Measurements from ENCODE around the gene ASIC2. TPM values are rescaled to one million over a fixed set of nuclear protein-coding genes. Genes with fewer than 3 reads are reported as not detected.
A peak's percentile ranks its signal among the peaks of the same experiment; 100 is the strongest.

The ASIC2 gene
- total and polyA plus RNA-seq, 9 donors = under 0.01 to 0.71 (median 0.16) TPM

- Histone ChIP-seq H3K9me3 (replicated peaks; ENCODE audit: control insufficient read depth, low read depth, low read length) (no peaks in the 10 kb centered on the region), H3K36me3 (ENCODE audit: control insufficient read depth, insufficient read depth, low read length) (no peaks in the 10 kb centered on the region), H3K4me1 (ENCODE audit: control insufficient read depth, insufficient read depth, low read length) (no peaks in the 10 kb centered on the region), H3K27ac (ENCODE audit: low read length) (no peak overlapping the region), H3K27me3 (ENCODE audit: control insufficient read depth, insufficient read depth, low read length) (peaks cover 3% of the 10 kb centered on the region), H3K4me3 (ENCODE audit: low read length) (no peak overlapping the region)
- WGBS (ENCODE audit: insufficient coverage) = 89% methylated on average over 1 of the region's 2 CpGs
- DNase-seq = no peak
Measured at GRCh38 chr17:33245183-33245582, 47.9 kb downstream of the ASIC2 start.

DNA sequence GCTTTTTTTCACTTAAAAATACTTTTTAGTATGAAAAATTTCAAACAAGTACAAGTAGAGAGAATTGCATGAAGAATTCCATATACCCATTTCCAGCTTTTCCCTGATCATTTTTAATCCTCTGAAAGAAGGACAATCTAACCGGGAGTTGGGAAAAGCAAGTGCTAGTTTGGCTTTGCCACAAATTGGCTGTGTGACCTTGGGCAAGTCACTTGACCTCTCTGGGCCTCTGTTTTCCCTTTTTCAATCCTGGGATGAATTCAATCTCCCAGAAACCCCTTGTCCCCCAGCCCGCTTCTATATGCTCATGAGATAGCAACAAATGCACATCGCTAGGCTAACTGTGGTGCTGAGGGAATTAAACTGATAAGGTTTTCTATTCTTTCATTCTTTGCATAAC, 49.4 kb downstream of the ASIC2 start:
- Histone ChIP-seq H3K4me1 (ENCODE audit: control insufficient read depth, insufficient read depth, low read length) (no peaks in the 10 kb centered on the region), H3K9me3 (replicated peaks; ENCODE audit: control insufficient read depth, low read depth, low read length) (no peaks in the 10 kb centered on the region), H3K4me3 (ENCODE audit: low read length) (no peak overlapping the region), H3K27ac (ENCODE audit: low read length) (no peak overlapping the region), H3K27me3 (ENCODE audit: control insufficient read depth, insufficient read depth, low read length) (peaks cover 3% of the 10 kb centered on the region), H3K36me3 (ENCODE audit: control insufficient read depth, insufficient read depth, low read length) (no peaks in the 10 kb centered on the region)
- no peak for DNase-seq
- WGBS (ENCODE audit: insufficient coverage) = 86% methylated on average over 1 of the region's 3 CpGs

DNA sequence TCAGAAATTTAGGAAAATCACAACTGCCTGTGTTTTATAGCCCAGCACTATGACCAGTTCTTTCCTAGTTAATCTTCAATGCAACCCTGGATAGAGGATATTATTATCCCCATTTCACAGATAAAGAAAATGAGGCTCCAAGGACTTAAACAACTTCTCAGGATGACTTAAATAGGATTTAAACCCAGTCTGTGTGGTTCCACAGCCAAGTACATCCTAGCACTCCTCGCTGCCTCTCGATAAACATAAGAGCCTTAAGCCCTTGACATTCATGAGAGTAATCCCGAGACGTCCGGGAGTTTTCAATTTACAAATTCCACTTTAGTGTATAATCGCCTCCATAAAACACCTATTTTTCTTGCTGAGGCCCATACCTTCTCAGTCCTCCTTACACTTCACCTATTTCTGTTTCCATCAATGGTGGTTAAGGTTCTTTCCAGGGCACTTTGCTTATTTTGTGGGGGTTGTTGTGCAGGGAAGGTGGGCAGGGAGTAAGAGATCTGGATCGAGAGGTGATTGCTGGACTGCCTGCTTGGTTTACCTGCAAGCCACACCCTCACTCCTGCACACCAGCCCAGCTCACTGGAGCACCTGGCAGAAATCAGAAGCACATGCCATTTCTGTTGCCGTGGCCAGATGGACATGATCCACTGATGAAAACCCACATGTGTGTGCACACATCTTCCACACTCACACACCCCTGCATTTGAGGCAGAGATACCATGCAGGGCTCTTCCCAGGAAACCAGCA, 50.5 kb downstream of the ASIC2 start:
- H3K36me3 ChIP-seq (ENCODE audit: control insufficient read depth, insufficient read depth, low read length) = no peaks in the 10 kb centered on the region
- H3K9me3 ChIP-seq (replicated peaks; ENCODE audit: control insufficient read depth, low read depth, low read length) = no peaks in the 10 kb centered on the region
- no peak for DNase-seq
- no peak overlapping the region for H3K27ac ChIP-seq (ENCODE audit: low read length)
- H3K27me3 ChIP-seq (ENCODE audit: control insufficient read depth, insufficient read depth, low read length) = peaks cover 5% of the 10 kb centered on the region
- no peaks in the 10 kb centered on the region for H3K4me1 ChIP-seq (ENCODE audit: control insufficient read depth, insufficient read depth, low read length)
- no peak overlapping the region for H3K4me3 ChIP-seq (ENCODE audit: low read length)
- 86% methylated on average over 5 of the region's 8 CpGs for WGBS (ENCODE audit: insufficient coverage)

- peaks cover 5% of the 10 kb centered on the region for H3K27me3 ChIP-seq (ENCODE audit: control insufficient read depth, insufficient read depth, low read length)
Measured at GRCh38 chr17:33241390-33241789, 51.7 kb downstream of the ASIC2 start.

DNA sequence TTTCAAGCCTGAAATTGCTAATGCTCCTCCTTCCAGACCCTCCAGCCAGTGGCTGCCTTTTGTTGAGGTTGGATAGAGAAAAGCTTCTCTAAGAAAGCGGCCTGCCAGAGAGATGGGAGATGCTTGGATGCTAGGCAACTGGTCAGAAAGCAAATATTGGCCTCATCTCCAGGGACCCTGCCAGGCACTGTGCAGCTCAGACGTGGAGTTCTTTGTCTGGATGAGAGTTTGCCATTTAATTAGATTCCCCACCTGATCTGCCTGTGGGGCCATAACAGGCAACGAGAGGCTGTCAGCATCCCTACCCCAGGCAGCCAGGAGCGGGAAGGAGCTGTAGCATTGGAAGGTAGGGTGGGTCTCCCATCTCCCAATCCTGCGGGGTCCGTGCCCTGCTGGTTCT, 52.7 kb downstream of the ASIC2 start:
- peaks cover 5% of the 10 kb centered on the region for H3K27me3 ChIP-seq (ENCODE audit: control insufficient read depth, insufficient read depth, low read length)
- 70% methylated on average over 2 of the region's 6 CpGs for WGBS (ENCODE audit: insufficient coverage)

More at GRCh38 chr17:33241390-33241789, 51.7 kb downstream of the ASIC2 start:
- H3K27ac ChIP-seq (ENCODE audit: low read length) = no peak overlapping the region
- no peaks in the 10 kb centered on the region for H3K9me3 ChIP-seq (replicated peaks; ENCODE audit: control insufficient read depth, low read depth, low read length)
- H3K4me3 ChIP-seq (ENCODE audit: low read length) = no peak overlapping the region
- H3K4me1 ChIP-seq (ENCODE audit: control insufficient read depth, insufficient read depth, low read length) = no peaks in the 10 kb centered on the region
- H3K36me3 ChIP-seq (ENCODE audit: control insufficient read depth, insufficient read depth, low read length) = no peaks in the 10 kb centered on the region
- DNase-seq = no peak

DNA sequence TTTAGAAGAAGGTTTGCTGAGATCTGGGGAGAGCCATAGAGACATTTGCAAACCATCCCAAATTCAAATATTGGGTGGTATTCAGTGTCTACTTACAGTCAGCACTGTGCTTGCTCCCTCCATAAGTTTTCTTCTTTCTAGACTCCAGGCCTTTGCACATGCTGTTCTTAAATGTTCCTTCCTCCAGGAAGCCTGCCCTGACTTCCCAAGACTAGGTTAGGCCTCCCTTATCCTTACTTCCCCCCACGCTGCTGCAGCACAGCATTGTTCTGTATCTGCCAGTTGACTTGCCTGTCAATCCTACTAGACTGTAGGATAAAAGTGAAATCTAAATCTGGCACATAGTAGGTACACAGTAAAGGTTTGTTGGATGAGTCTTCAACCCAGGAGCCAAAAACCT, 53.4 kb downstream of the ASIC2 start:
- H3K4me1 ChIP-seq (ENCODE audit: control insufficient read depth, insufficient read depth, low read length) = no peaks in the 10 kb centered on the region
- no peaks in the 10 kb centered on the region for H3K36me3 ChIP-seq (ENCODE audit: control insufficient read depth, insufficient read depth, low read length)
- H3K27me3 ChIP-seq (ENCODE audit: control insufficient read depth, insufficient read depth, low read length) = peaks cover 6% of the 10 kb centered on the region
- H3K4me3 ChIP-seq (ENCODE audit: low read length) = no peak overlapping the region
- WGBS (ENCODE audit: insufficient coverage) = no CpG with 5 or more reads among the region's 1 CpG
- DNase-seq = no peak
- no peaks in the 10 kb centered on the region for H3K9me3 ChIP-seq (replicated peaks; ENCODE audit: control insufficient read depth, low read depth, low read length)
- no peak overlapping the region for H3K27ac ChIP-seq (ENCODE audit: low read length)

More for the DNA sequence above, 52.7 kb downstream of the ASIC2 start:
- no peaks in the 10 kb centered on the region for H3K9me3 ChIP-seq (replicated peaks; ENCODE audit: control insufficient read depth, low read depth, low read length)
- no peak overlapping the region for H3K4me3 ChIP-seq (ENCODE audit: low read length)
- H3K36me3 ChIP-seq (ENCODE audit: control insufficient read depth, insufficient read depth, low read length) = no peaks in the 10 kb centered on the region
- DNase-seq = no peak
- H3K4me1 ChIP-seq (ENCODE audit: control insufficient read depth, insufficient read depth, low read length) = no peaks in the 10 kb centered on the region
- no peak overlapping the region for H3K27ac ChIP-seq (ENCODE audit: low read length)

DNA sequence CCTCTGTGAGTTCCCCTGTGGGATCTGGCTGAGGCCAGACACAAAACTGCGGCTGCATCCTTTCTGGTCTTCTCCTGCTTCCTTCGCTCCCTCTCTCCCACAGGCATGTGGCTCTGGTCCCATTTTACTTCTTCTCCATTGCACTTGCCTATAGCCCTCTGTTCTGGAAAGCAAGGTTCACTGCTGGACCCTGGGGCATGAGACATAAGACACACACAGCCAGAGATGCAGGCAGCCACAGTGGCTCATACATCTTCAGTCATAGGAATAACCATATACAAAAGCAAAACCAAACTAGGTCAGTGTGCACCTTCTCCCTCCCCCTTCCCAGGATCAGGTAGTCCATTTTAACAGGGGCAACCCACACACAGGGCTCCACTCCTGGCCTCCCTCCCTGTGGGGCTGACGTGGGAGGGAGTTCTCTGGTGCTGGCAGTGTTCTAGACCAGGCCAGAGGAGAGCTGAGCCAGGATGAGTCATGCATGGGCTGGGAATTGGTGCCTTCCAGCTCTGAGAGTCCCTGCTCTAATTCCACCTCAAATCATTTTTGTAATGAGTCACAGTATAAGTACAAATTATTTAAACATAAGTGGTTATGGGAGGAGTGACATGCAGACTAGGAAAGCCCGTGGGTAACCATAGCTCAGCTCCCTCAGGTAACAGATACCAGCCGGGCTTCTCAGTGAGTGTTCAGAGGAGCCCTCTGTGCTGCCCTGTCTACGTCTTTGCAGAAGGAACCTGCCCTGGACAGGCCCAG, 58.0 kb downstream of the ASIC2 start:
- Histone ChIP-seq H3K4me1 (ENCODE audit: control insufficient read depth, insufficient read depth, low read length) (no peaks in the 10 kb centered on the region), H3K9me3 (replicated peaks; ENCODE audit: control insufficient read depth, low read depth, low read length) (no peaks in the 10 kb centered on the region), H3K4me3 (ENCODE audit: low read length) (no peak overlapping the region), H3K27me3 (ENCODE audit: control insufficient read depth, insufficient read depth, low read length) (peaks cover 4% of the 10 kb centered on the region), H3K27ac (ENCODE audit: low read length) (no peak overlapping the region), H3K36me3 (ENCODE audit: control insufficient read depth, insufficient read depth, low read length) (no peaks in the 10 kb centered on the region)
- 47% methylated on average over 3 of the region's 6 CpGs for WGBS (ENCODE audit: insufficient coverage)
- DNase-seq = peak; percentile 54

GRCh38 chr17:33234233-33234632, 58.9 kb downstream of the ASIC2 start:
- no peaks in the 10 kb centered on the region for H3K9me3 ChIP-seq (replicated peaks; ENCODE audit: control insufficient read depth, low read depth, low read length)
- H3K27me3 ChIP-seq (ENCODE audit: control insufficient read depth, insufficient read depth, low read length) = peaks cover 4% of the 10 kb centered on the region
- no peak overlapping the region for H3K27ac ChIP-seq (ENCODE audit: low read length)
- no peaks in the 10 kb centered on the region for H3K36me3 ChIP-seq (ENCODE audit: control insufficient read depth, insufficient read depth, low read length)
- no peak for DNase-seq
- no CpG with 5 or more reads among the region's 4 CpGs for WGBS (ENCODE audit: insufficient coverage)
- no peak overlapping the region for H3K4me3 ChIP-seq (ENCODE audit: low read length)
- H3K4me1 ChIP-seq (ENCODE audit: control insufficient read depth, insufficient read depth, low read length) = no peaks in the 10 kb centered on the region

DNA sequence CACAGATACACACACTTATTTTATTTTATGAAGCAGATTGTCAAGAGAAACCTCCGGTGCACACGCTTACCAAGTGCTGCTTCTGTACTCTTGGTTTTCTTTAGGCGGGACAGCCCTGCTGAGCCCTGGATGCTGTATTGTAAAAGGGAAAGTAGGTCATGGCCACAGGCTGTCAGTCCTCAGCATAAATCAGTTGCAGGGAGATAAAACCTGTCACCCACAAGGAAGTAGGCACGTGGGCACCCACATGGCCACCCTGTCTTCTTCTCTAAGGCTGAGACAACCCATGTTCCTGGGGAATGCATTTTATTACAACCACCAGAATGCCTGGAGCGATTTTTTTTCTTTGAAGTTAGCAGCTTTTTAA, 59.3 kb downstream of the ASIC2 start:
- H3K4me3 ChIP-seq (ENCODE audit: low read length) = no peak overlapping the region
- H3K27me3 ChIP-seq (ENCODE audit: control insufficient read depth, insufficient read depth, low read length) = peaks cover 4% of the 10 kb centered on the region
- H3K9me3 ChIP-seq (replicated peaks; ENCODE audit: control insufficient read depth, low read depth, low read length) = no peaks in the 10 kb centered on the region
- WGBS (ENCODE audit: insufficient coverage) = no CpG with 5 or more reads among the region's 5 CpGs
- no peaks in the 10 kb centered on the region for H3K36me3 ChIP-seq (ENCODE audit: control insufficient read depth, insufficient read depth, low read length)
- DNase-seq = no peak
- H3K4me1 ChIP-seq (ENCODE audit: control insufficient read depth, insufficient read depth, low read length) = no peaks in the 10 kb centered on the region
- H3K27ac ChIP-seq (ENCODE audit: low read length) = no peak overlapping the region

GRCh38 chr17:33229499-33229898, 63.6 kb downstream of the ASIC2 start:
- H3K4me3 ChIP-seq (ENCODE audit: low read length) = no peak overlapping the region
- peaks cover 2% of the 10 kb centered on the region for H3K27me3 ChIP-seq (ENCODE audit: control insufficient read depth, insufficient read depth, low read length)
- no peaks in the 10 kb centered on the region for H3K36me3 ChIP-seq (ENCODE audit: control insufficient read depth, insufficient read depth, low read length)
- no peaks in the 10 kb centered on the region for H3K9me3 ChIP-seq (replicated peaks; ENCODE audit: control insufficient read depth, low read depth, low read length)
- WGBS (ENCODE audit: insufficient coverage) = 41% methylated on average over 6 of the region's 7 CpGs
- H3K4me1 ChIP-seq (ENCODE audit: control insufficient read depth, insufficient read depth, low read length) = no peaks in the 10 kb centered on the region
- DNase-seq = peak; percentile 7
- H3K27ac ChIP-seq (ENCODE audit: low read length) = no peak overlapping the region

Measured in muscle of leg (tissue), 11 donors.